ENCODE data around the gene B4GALT4. TPM values are rescaled to one million over a fixed set of nuclear protein-coding genes. Genes with fewer than 3 reads are reported as not detected.
"Not testable (repeated sequence)": the region's sequence is repeated elsewhere in the genome, so short reads cannot be mapped to it uniquely, and the experiment has no call there.

Gene B4GALT4
- total and polyA plus RNA-seq, 12 donors: 9.0 to 23.2 (median 11.6) TPM

GRCh38 chr3:119257111-119257510 is 16.4 kb upstream of the B4GALT4 start:
- H3K27me3 ChIP-seq: no peaks in the 10 kb centered on the region
- no peak overlapping the region for H3K4me3 ChIP-seq
- H3K27ac ChIP-seq: peak overlapping the region in 2 of 10 donors; percentile 16 to 28
- no peaks in the 10 kb centered on the region for H3K36me3 ChIP-seq
- peaks cover 0 to 23% (median 6%) of the 10 kb centered on the region in 9 donors for H3K4me1 ChIP-seq
- intact Hi-C loops (cut with DNase I): no loop called here
- ATAC-seq: peak in 1 of 8 donors; percentile 55
- H3K9me3 ChIP-seq: no peaks in the 10 kb centered on the region
- no peak for TF ChIP-seq CTCF (IDR thresholded peaks at IDR 0.05)
- WGBS, 2 donors: 86 to 92% methylated on average over 2 of the region's 2 CpGs
- DNase-seq: no peak

- Histone ChIP-seq H3K4me1 (peaks cover 0 to 23% (median 6%) of the 10 kb centered on the region in 9 donors), H3K9me3 (peaks cover 0 to 5% (median 0%) of the 10 kb centered on the region in 11 donors), H3K27ac (no peak overlapping the region), H3K4me3 (no peak overlapping the region), H3K27me3 (no peaks in the 10 kb centered on the region), H3K36me3 (no peaks in the 10 kb centered on the region)
- intact Hi-C loops (cut with DNase I): no loop called here
- no peak for TF ChIP-seq CTCF (IDR thresholded peaks at IDR 0.05)
- ATAC-seq (no peak), DNase-seq (no peak)
- WGBS, 2 donors: 89 to 91% methylated on average over 2 of the region's 2 CpGs
These were observed 14.5 kb upstream of the B4GALT4 start for GRCh38 chr3:119255214-119255613.

- H3K27me3 ChIP-seq: no peaks in the 10 kb centered on the region
- no peak for TF ChIP-seq CTCF (IDR thresholded peaks at IDR 0.05)
- intact Hi-C loops (cut with DNase I): loop anchor here in 4 of 10 donors (10.0 kb wide), 1 partner anchor 361 kb away; no protein-coding TSS in a partner anchor
- no peak overlapping the region for H3K27ac ChIP-seq
- WGBS, 2 donors: 49 to 64% methylated on average over 2 of the region's 2 CpGs
- H3K36me3 ChIP-seq: no peaks in the 10 kb centered on the region
- H3K9me3 ChIP-seq: peaks cover 0 to 21% (median 12%) of the 10 kb centered on the region in 11 donors
- peak in 2 of 8 donors; percentile 39 to 60 for ATAC-seq
- H3K4me3 ChIP-seq: no peak overlapping the region
- peaks cover 0 to 18% (median 10%) of the 10 kb centered on the region in 9 donors for H3K4me1 ChIP-seq
- DNase-seq: peak in 1 of 2 donors; percentile 40
These were observed 5.1 kb upstream of the B4GALT4 start for GRCh38 chr3:119245778-119246177.

GRCh38 chr3:119243712-119244111 is 3.0 kb upstream of the B4GALT4 start:
- no peak for DNase-seq
- no peak for TF ChIP-seq CTCF (IDR thresholded peaks at IDR 0.05)
- ATAC-seq: no peak
- Histone ChIP-seq H3K4me3 (no peak overlapping the region), H3K36me3 (no peaks in the 10 kb centered on the region), H3K27ac (no peak overlapping the region), H3K4me1 (peaks cover 3 to 34% (median 25%) of the 10 kb centered on the region in 9 donors), H3K9me3 (peaks cover 0 to 15% (median 12%) of the 10 kb centered on the region in 11 donors), H3K27me3 (no peaks in the 10 kb centered on the region)
- intact Hi-C loops (cut with DNase I): loop anchor here in 5 of 10 donors (5.0 to 10.0 kb wide), 2 partner anchors 96 to 359 kb away; partner anchors contain the start of gene TEX55 (in 1 of the 5)

GRCh38 chr3:119243058-119243529 is 2.4 kb upstream of the B4GALT4 start:
- H3K9me3 ChIP-seq, ATAC-seq: not testable (repeated sequence)
- intact Hi-C loops (cut with DNase I): loop anchor here in 5 of 10 donors (5.0 to 10.0 kb wide), 2 partner anchors 96 to 358 kb away; partner anchors contain the start of gene TEX55 (in 1 of the 5)

GRCh38 chr3:119242387-119243057 is 1.8 kb upstream of the B4GALT4 start:
- H3K4me3 ChIP-seq, H3K9me3 ChIP-seq, ATAC-seq, H3K27me3 ChIP-seq, H3K27ac ChIP-seq, DNase-seq, H3K36me3 ChIP-seq: not testable (repeated sequence)
- intact Hi-C loops (cut with DNase I): loop anchor here in 5 of 10 donors (5.0 to 10.0 kb wide), 2 partner anchors 95 to 358 kb away; partner anchors contain the start of gene TEX55 (in 1 of the 5)
- WGBS, 2 donors: 91 to 96% methylated on average over 32 to 48 of the region's 49 CpGs
- H3K4me1 ChIP-seq: peaks cover 3 to 45% (median 34%) of the 10 kb centered on the region in 9 donors

More at GRCh38 chr3:119243058-119243529, 2.4 kb upstream of the B4GALT4 start:
- DNase-seq, H3K4me3 ChIP-seq, H3K27ac ChIP-seq, H3K36me3 ChIP-seq, H3K27me3 ChIP-seq: not testable (repeated sequence)
- peaks cover 3 to 40% (median 31%) of the 10 kb centered on the region in 9 donors for H3K4me1 ChIP-seq
- WGBS, 2 donors: 79 to 80% methylated on average over 6 of the region's 7 CpGs

Data from heart right ventricle (tissue), 16 donors.